ENCODE data around the gene UBE2H. TPM values are rescaled to one million over a fixed set of nuclear protein-coding genes. Genes with fewer than 3 reads are reported as not detected.

The UBE2H gene
- total RNA-seq, 2 experiments from 2014 or later: 52.1 to 52.5 TPM

DNA sequence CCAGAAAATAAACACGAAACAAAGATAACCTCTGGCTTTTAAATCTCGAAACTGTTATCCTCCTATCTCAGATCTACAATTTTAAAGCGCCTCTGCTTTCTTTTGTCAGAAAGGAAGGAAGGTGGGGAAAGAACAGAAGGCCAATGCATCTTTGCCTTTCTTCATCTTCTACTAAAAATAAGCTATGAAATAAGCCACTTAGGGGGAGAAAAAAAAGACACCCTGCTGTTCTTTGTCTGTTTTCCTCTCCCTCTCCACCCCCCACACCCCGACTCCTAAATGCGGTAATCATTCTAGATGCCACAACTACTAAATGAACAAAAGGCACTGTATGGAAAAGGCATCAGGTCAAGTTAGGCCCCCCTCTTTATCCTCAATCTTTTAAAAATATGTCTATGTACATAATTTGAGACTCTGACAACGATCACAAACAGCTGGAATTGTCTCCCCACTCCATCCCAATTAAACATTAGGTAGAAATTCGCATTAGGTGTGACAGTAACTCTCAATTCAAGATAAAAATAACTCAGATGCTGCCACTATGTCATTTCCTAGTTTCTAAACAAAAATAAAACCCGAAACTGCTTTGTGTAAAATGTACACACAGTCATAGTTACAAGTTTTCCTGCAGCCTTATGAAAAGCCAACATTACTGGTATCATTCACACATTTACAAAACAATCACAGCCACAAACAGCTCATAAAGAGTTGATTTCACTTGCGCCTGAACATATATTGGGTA lies 2.4 kb downstream of the UBE2H start:
- CTCF ChIA-PET: interaction anchor here (0.9 to 1.5 kb wide), 2 partner anchors 18 to 60 kb away, joined by 3 to 4 read pairs; no protein-coding TSS in a partner anchor
- peaks cover 19% of the 10 kb centered on the region for H3K36me3 Mint-ChIP-seq (ENCODE audit: low read depth)
- H3K9me3 ChIP-seq (ENCODE audit: control insufficient read depth in 1 of 2, insufficient read depth in 1 of 2, low read length in 2 of 2): no peaks in the 10 kb centered on the region
- no peaks in the 10 kb centered on the region for H3K27me3 Mint-ChIP-seq
- H3K27ac Mint-ChIP-seq: no peak overlapping the region
- peak overlapping the region; percentile 82 to 89 for H3K27ac ChIP-seq (ENCODE audit: low read depth in 1 of 2, low read length in 2 of 2)
- POLR2A ChIA-PET: interaction anchor here (0.8 to 1.8 kb wide), 3 partner anchors 44 to 85 kb away, joined by 3 to 6 read pairs (median 3); no protein-coding TSS in a partner anchor
- H3K4me1 Mint-ChIP-seq (ENCODE audit: low read depth): peaks cover 23% of the 10 kb centered on the region
- no peak overlapping the region for H3K4me3 Mint-ChIP-seq
- peaks cover 3% of the 10 kb centered on the region for H3K36me3 ChIP-seq (ENCODE audit: insufficient read depth, low read length)
- H3K9me3 Mint-ChIP-seq: no peaks in the 10 kb centered on the region
- peaks cover 38% of the 10 kb centered on the region for H3K4me1 ChIP-seq (ENCODE audit: insufficient read depth, low read length)
- no peak for TF ChIP-seq CTCF (IDR thresholded peaks at IDR 0.05)
- intact Hi-C loops (cut with DNase I, micrococcal nuclease): loop anchor here in 1 of 2 experiments (5.0 kb wide), 5 partner anchors 43 to 728 kb away; partner anchors contain the start of genes NRF1, SMKR1 and ZC3HC1
- peak overlapping the region; percentile 78 for H3K4me3 ChIP-seq (ENCODE audit: low read length)
- ATAC-seq (ENCODE audit: poor library complexity): no peak
- DNase-seq: peak in 3 of 14 experiments; percentile 13 to 52 (median 24)
- no peaks in the 10 kb centered on the region for H3K27me3 ChIP-seq (ENCODE audit: control insufficient read depth in 1 of 2, insufficient read depth in 2 of 2, low read length in 2 of 2)

- Mint-ChIP-seq H3K36me3 (ENCODE audit: low read depth) (peaks cover 28% of the 10 kb centered on the region), H3K4me1 (ENCODE audit: low read depth) (peaks cover 31% of the 10 kb centered on the region), H3K27me3 (no peaks in the 10 kb centered on the region), H3K4me3 (no peak overlapping the region), H3K27ac (no peak overlapping the region), H3K9me3 (no peaks in the 10 kb centered on the region)
- H3K27me3 ChIP-seq (ENCODE audit: control insufficient read depth in 1 of 2, insufficient read depth in 2 of 2, low read length in 2 of 2): no peaks in the 10 kb centered on the region
- H3K36me3 ChIP-seq (ENCODE audit: insufficient read depth, low read length): peaks cover 3% of the 10 kb centered on the region
- ChIA-PET POLR2A (interaction anchor here (0.7 to 1.3 kb wide), 8 partner anchors 18 to 338 kb away, joined by 3 to 5 read pairs (median 3); partner anchors contain the start of gene NRF1), CTCF (interaction anchor here (0.9 to 1.5 kb wide), 2 partner anchors 17 to 61 kb away, joined by 3 to 4 read pairs; no protein-coding TSS in a partner anchor)
- no peaks in the 10 kb centered on the region for H3K9me3 ChIP-seq (ENCODE audit: control insufficient read depth in 1 of 2, insufficient read depth in 1 of 2, low read length in 2 of 2)
- intact Hi-C loops (cut with DNase I, micrococcal nuclease): loop anchor here in 1 of 2 experiments (2.0 to 5.0 kb wide), 9 partner anchors 42 to 727 kb away; partner anchors contain the start of genes CEP41, KLHDC10, NRF1 and SMKR1
- peaks cover 38% of the 10 kb centered on the region for H3K4me1 ChIP-seq (ENCODE audit: insufficient read depth, low read length)
- ATAC-seq (ENCODE audit: poor library complexity): peak; percentile 5
- H3K4me3 ChIP-seq (ENCODE audit: low read length): peak overlapping the region; percentile 78
- DNase-seq: peak in 4 of 14 experiments; percentile 20 to 33 (median 30)
- peak overlapping the region; percentile 82 to 89 for H3K27ac ChIP-seq (ENCODE audit: low read depth in 1 of 2, low read length in 2 of 2)
- no peak for TF ChIP-seq CTCF (IDR thresholded peaks at IDR 0.05)
These were observed 3.2 kb downstream of the UBE2H start for GRCh38 chr7:129949292-129950133.

DNA sequence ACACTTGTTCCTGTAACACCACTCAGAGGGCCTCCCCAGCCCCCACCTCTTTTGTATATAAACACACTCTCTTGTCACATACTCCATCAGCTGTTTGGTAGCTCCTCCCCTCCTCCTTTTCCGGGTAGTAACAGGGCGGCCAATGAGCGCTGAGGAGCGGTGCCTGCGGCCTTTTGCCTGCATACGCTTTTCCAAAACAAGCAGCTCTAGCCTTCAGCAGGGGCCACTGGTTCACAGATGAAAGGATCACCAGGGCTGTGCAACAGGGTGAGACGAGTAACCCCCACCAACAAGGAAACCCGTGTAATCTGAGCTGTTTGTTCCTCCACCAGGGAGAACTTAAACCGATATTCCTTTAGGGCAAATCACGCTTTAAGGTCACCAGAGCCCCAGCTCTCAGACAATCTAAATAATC lies 3.9 kb downstream of the UBE2H start:
- DNase-seq (peak; percentile 60 to 93 (median 74)), ATAC-seq (ENCODE audit: poor library complexity) (peak; percentile 74)
- no peak overlapping the region for H3K27ac Mint-ChIP-seq
- no peaks in the 10 kb centered on the region for H3K27me3 Mint-ChIP-seq
- peaks cover 38% of the 10 kb centered on the region for H3K4me1 ChIP-seq (ENCODE audit: insufficient read depth, low read length)
- no peaks in the 10 kb centered on the region for H3K9me3 ChIP-seq (ENCODE audit: control insufficient read depth in 1 of 2, insufficient read depth in 1 of 2, low read length in 2 of 2)
- H3K27ac ChIP-seq (ENCODE audit: low read depth in 1 of 2, low read length in 2 of 2): peak overlapping the region; percentile 82 to 89
- H3K4me3 ChIP-seq (ENCODE audit: low read length): peak overlapping the region; percentile 78
- CTCF ChIA-PET: no interaction called here
- POLR2A ChIA-PET: interaction anchor here (0.7 to 1.3 kb wide), 7 partner anchors 17 to 337 kb away, joined by 3 to 5 read pairs (median 3); partner anchors contain the start of gene NRF1
- no peaks in the 10 kb centered on the region for H3K9me3 Mint-ChIP-seq
- H3K36me3 Mint-ChIP-seq (ENCODE audit: low read depth): peaks cover 29% of the 10 kb centered on the region
- no peak overlapping the region for H3K4me3 Mint-ChIP-seq
- H3K27me3 ChIP-seq (ENCODE audit: control insufficient read depth in 1 of 2, insufficient read depth in 2 of 2, low read length in 2 of 2): no peaks in the 10 kb centered on the region
- TF ChIP-seq CTCF (IDR thresholded peaks at IDR 0.05): no peak
- peaks cover 3% of the 10 kb centered on the region for H3K36me3 ChIP-seq (ENCODE audit: insufficient read depth, low read length)
- peaks cover 33% of the 10 kb centered on the region for H3K4me1 Mint-ChIP-seq (ENCODE audit: low read depth)
- intact Hi-C loops (cut with DNase I, micrococcal nuclease): loop anchor here in 1 of 2 experiments (2.0 to 5.0 kb wide), 4 partner anchors 123 to 493 kb away; partner anchors contain the start of genes CEP41, KLHDC10, SSMEM1 and TMEM209

Data from CD4-positive, alpha-beta T cell (primary cell).